Dendritic cell treated with granulocyte-macrophage colony-stimulating factor and Interleukin-4, amounts not matched to agents 40 ng/mL and 50 ng/mL, for 4 days (primary cell): ENCODE measurements around the gene TECPR2.
A peak's percentile ranks its signal among the peaks of the same experiment; 100 is the strongest.
"Not testable (repeated sequence)": the region's sequence is repeated elsewhere in the genome, so short reads cannot be mapped to it uniquely, and the experiment has no call there.

Source experiments
- H3K27ac Mint-ChIP-seq: one replicate; pipeline ENCODE4 v1.8.0; 2022; ENCODE audit warnings: mild to moderate bottlenecking, mixed read lengths
- H3K27me3 Mint-ChIP-seq: one replicate; pipeline ENCODE4 v1.8.0; 2022; ENCODE audit warnings: mild to moderate bottlenecking, mixed read lengths
- H3K36me3 Mint-ChIP-seq: one replicate; pipeline ENCODE4 v1.8.0; 2022; ENCODE audit warnings: low read depth, mixed read lengths
- H3K4me1 Mint-ChIP-seq: one replicate; pipeline ENCODE4 v1.8.0; 2022; ENCODE audit warnings: low read depth, mixed read lengths
- H3K4me3 Mint-ChIP-seq: one replicate; pipeline ENCODE4 v1.8.0; 2022; ENCODE audit warnings: mild to moderate bottlenecking, moderate library complexity, mixed read lengths
- H3K9me3 Mint-ChIP-seq: one replicate; pipeline ENCODE4 v1.8.0; 2022; ENCODE audit warnings: mixed read lengths
- intact Hi-C: fragments of 100-400 bp; cut with micrococcal nuclease; formaldehyde crosslinking; loops from one replicate; pipeline ENCODE4 v1.15.0; 2022

TECPR2 gene

GRCh38 chr14:102344084-102344483, 18.7 kb upstream of the TECPR2 start:
- Mint-ChIP-seq H3K27me3 (no peaks in the 10 kb centered on the region), H3K9me3 (no peaks in the 10 kb centered on the region), H3K4me3 (no peak overlapping the region), H3K36me3 (peaks cover 94% of the 10 kb centered on the region), H3K27ac (no peak overlapping the region), H3K4me1 (no peaks in the 10 kb centered on the region)
- intact Hi-C loops: no loop called here

- Mint-ChIP-seq H3K36me3 (peaks cover 94% of the 10 kb centered on the region), H3K27me3 (no peaks in the 10 kb centered on the region), H3K27ac (no peak overlapping the region), H3K9me3 (no peaks in the 10 kb centered on the region), H3K4me3 (no peak overlapping the region), H3K4me1 (no peaks in the 10 kb centered on the region)
- intact Hi-C loops: no loop called here
Measured at GRCh38 chr14:102344485-102344884, 18.3 kb upstream of the TECPR2 start.

GRCh38 chr14:102345232-102345631, 17.5 kb upstream of the TECPR2 start:
- Mint-ChIP-seq H3K27me3 (no peaks in the 10 kb centered on the region), H3K36me3 (peaks cover 99% of the 10 kb centered on the region), H3K4me3 (no peak overlapping the region), H3K9me3 (no peaks in the 10 kb centered on the region), H3K27ac (no peak overlapping the region), H3K4me1 (no peaks in the 10 kb centered on the region)
- intact Hi-C loops: no loop called here

- intact Hi-C loops: no loop called here
- Mint-ChIP-seq H3K4me1 (peaks cover 7% of the 10 kb centered on the region), H3K27ac (no peak overlapping the region), H3K9me3 (no peaks in the 10 kb centered on the region), H3K36me3 (peaks cover 98% of the 10 kb centered on the region), H3K4me3 (no peak overlapping the region), H3K27me3 (no peaks in the 10 kb centered on the region)
Measured at GRCh38 chr14:102346645-102347044, 16.1 kb upstream of the TECPR2 start.

GRCh38 chr14:102348376-102348775, 14.4 kb upstream of the TECPR2 start:
- H3K9me3 Mint-ChIP-seq: no peaks in the 10 kb centered on the region
- peaks cover 98% of the 10 kb centered on the region for H3K36me3 Mint-ChIP-seq
- no peak overlapping the region for H3K27ac Mint-ChIP-seq
- intact Hi-C loops: no loop called here
- peaks cover 7% of the 10 kb centered on the region for H3K4me1 Mint-ChIP-seq
- no peak overlapping the region for H3K4me3 Mint-ChIP-seq
- H3K27me3 Mint-ChIP-seq: no peaks in the 10 kb centered on the region

GRCh38 chr14:102351023-102351422, 11.7 kb upstream of the TECPR2 start:
- H3K4me1 Mint-ChIP-seq: peaks cover 7% of the 10 kb centered on the region
- no peaks in the 10 kb centered on the region for H3K9me3 Mint-ChIP-seq
- no peak overlapping the region for H3K4me3 Mint-ChIP-seq
- peaks cover 98% of the 10 kb centered on the region for H3K36me3 Mint-ChIP-seq
- intact Hi-C loops: no loop called here
- H3K27me3 Mint-ChIP-seq: no peaks in the 10 kb centered on the region
- H3K27ac Mint-ChIP-seq: peak overlapping the region; percentile 68

GRCh38 chr14:102351593-102351992, 11.1 kb upstream of the TECPR2 start:
- H3K9me3 Mint-ChIP-seq, intact Hi-C loops, H3K4me1 Mint-ChIP-seq, H3K4me3 Mint-ChIP-seq, H3K27me3 Mint-ChIP-seq: not testable (repeated sequence)
- peaks cover 98% of the 10 kb centered on the region for H3K36me3 Mint-ChIP-seq
- peak overlapping the region; percentile 11 for H3K27ac Mint-ChIP-seq

GRCh38 chr14:102352213-102352612, 10.5 kb upstream of the TECPR2 start:
- Mint-ChIP-seq H3K9me3 (no peaks in the 10 kb centered on the region), H3K4me3 (no peak overlapping the region), H3K4me1 (peaks cover 7% of the 10 kb centered on the region), H3K27me3 (no peaks in the 10 kb centered on the region), H3K36me3 (peaks cover 98% of the 10 kb centered on the region), H3K27ac (peak overlapping the region; percentile 11)
- intact Hi-C loops: no loop called here

GRCh38 chr14:102353126-102353619, 9.6 kb upstream of the TECPR2 start:
- intact Hi-C loops: no loop called here
- Mint-ChIP-seq H3K36me3 (peaks cover 98% of the 10 kb centered on the region), H3K9me3 (no peaks in the 10 kb centered on the region), H3K27ac (no peak overlapping the region), H3K4me1 (peaks cover 7% of the 10 kb centered on the region), H3K4me3 (no peak overlapping the region), H3K27me3 (no peaks in the 10 kb centered on the region)

- Mint-ChIP-seq H3K4me1 (peaks cover 11% of the 10 kb centered on the region), H3K36me3 (peaks cover 91% of the 10 kb centered on the region), H3K27ac (no peak overlapping the region), H3K27me3 (no peaks in the 10 kb centered on the region), H3K4me3 (no peak overlapping the region), H3K9me3 (no peaks in the 10 kb centered on the region)
- intact Hi-C loops: no loop called here
Measured at GRCh38 chr14:102356280-102356679, 6.5 kb upstream of the TECPR2 start.

- Mint-ChIP-seq H3K27me3 (no peaks in the 10 kb centered on the region), H3K4me1 (peaks cover 18% of the 10 kb centered on the region), H3K4me3 (no peak overlapping the region), H3K27ac (no peak overlapping the region), H3K9me3 (no peaks in the 10 kb centered on the region), H3K36me3 (peaks cover 69% of the 10 kb centered on the region)
- intact Hi-C loops: no loop called here
Measured at GRCh38 chr14:102359341-102359740, 3.4 kb upstream of the TECPR2 start.

GRCh38 chr14:102360388-102360787, 2.4 kb upstream of the TECPR2 start:
- intact Hi-C loops: no loop called here
- Mint-ChIP-seq H3K4me1 (peaks cover 18% of the 10 kb centered on the region), H3K27ac (peak overlapping the region; percentile 7), H3K27me3 (no peaks in the 10 kb centered on the region), H3K9me3 (no peaks in the 10 kb centered on the region), H3K4me3 (no peak overlapping the region), H3K36me3 (peaks cover 58% of the 10 kb centered on the region)

- Mint-ChIP-seq H3K9me3 (no peaks in the 10 kb centered on the region), H3K36me3 (peaks cover 41% of the 10 kb centered on the region), H3K4me3 (peak overlapping the region; percentile 90), H3K27ac (no peak overlapping the region), H3K4me1 (peaks cover 18% of the 10 kb centered on the region), H3K27me3 (no peaks in the 10 kb centered on the region)
- intact Hi-C loops: no loop called here
Measured at GRCh38 chr14:102362084-102362483, 657 bp upstream of the TECPR2 start.

GRCh38 chr14:102363182-102363943, 622 bp downstream of the TECPR2 start:
- Mint-ChIP-seq H3K36me3 (peaks cover 28% of the 10 kb centered on the region), H3K27ac (no peak overlapping the region), H3K4me3 (peak overlapping the region; percentile 90), H3K9me3 (no peaks in the 10 kb centered on the region), H3K4me1 (peaks cover 19% of the 10 kb centered on the region), H3K27me3 (no peaks in the 10 kb centered on the region)
- intact Hi-C loops: no loop called here

- intact Hi-C loops: no loop called here
- H3K27ac Mint-ChIP-seq: peak overlapping the region; percentile 85
Measured at GRCh38 chr14:102370305-102370809, 7.6 kb downstream of the TECPR2 start.

More at GRCh38 chr14:102370305-102370809, 7.6 kb downstream of the TECPR2 start:
- no peaks in the 10 kb centered on the region for H3K9me3 Mint-ChIP-seq
- no peaks in the 10 kb centered on the region for H3K36me3 Mint-ChIP-seq
- H3K27me3 Mint-ChIP-seq: no peaks in the 10 kb centered on the region
- peaks cover 27% of the 10 kb centered on the region for H3K4me1 Mint-ChIP-seq
- H3K4me3 Mint-ChIP-seq: peak overlapping the region; percentile 66
